ENCODE measurements around the gene VEGFC.

- TF ChIP-seq POLR2A (IDR thresholded peaks at IDR 0.05; ENCODE audit: low read depth, low read length), result no peak
- no peak for TF ChIP-seq POLR2AphosphoS5 (IDR thresholded peaks at IDR 0.05; ENCODE audit: low read depth, low read length)
Observed at GRCh38 chr4:176814770-176815169, 22.0 kb upstream of the VEGFC start.
